HCT116 (cell line): ENCODE data around the gene NEK7. TPM values are rescaled to one million over a fixed set of nuclear protein-coding genes. Genes with fewer than 3 reads are reported as not detected.

Source experiments
- ATAC-seq: fragments of 200-7000 bp; cut with Tn5 transposase; 2 replicates; pipeline ENCODE4 v1.9.1; 2020; ENCODE audit warnings: mild to moderate bottlenecking, moderate library complexity
- BruUV-seq: library from RNA; stranded (reverse); fragments of 400-500 nt; replicated peaks from 2 replicates; lab custom pipeline; 2021; lab: Mats Ljungman, UMichigan
- CTCF ChIA-PET: fragments of 300-600 bp; sonication (Branson Sonifier 250); formaldehyde crosslinking; loops from one replicate; lab custom pipeline; 2021; ENCODE audit warnings: antibody characterized with exemption; lab: Charles Lee
- POLR2A ChIA-PET: fragments of 300-600, 350-600 bp; sonication (Branson Sonifier 250); formaldehyde crosslinking; loops from one replicate; lab custom pipeline; 2021; ENCODE audit warnings: antibody characterized with exemption; lab: Charles Lee
- RAD21 ChIA-PET, 2 experiments: fragments of 300-600 bp; sonication (Branson Sonifier 250); formaldehyde crosslinking; loops; one replicate each; lab custom pipeline; 2023; ENCODE audit warnings: low total read pairs in 2 of 2; ENCODE audit not compliant: uncharacterized antibody in 2 of 2, unreplicated experiment in 2 of 2, low non-redundant PET in 1 of 2; lab: Charles Lee
- DNase-seq: peaks from one replicate; pipeline ENCODE4 v3.0.0-alpha.2; 2010; ENCODE audit warnings: low read depth, low spot score
- H2AFZ ChIP-seq: fragments of 200-600 bp; shearing (Covaris generic), sonication (generic); 2 replicates; pipeline ENCODE4 v1.6.1; 2017; ENCODE audit warnings: low read depth, mixed run types, mixed read lengths, antibody characterized with exemption, low read length; ENCODE audit not compliant: poor library complexity, severe bottlenecking
- H3K27ac ChIP-seq: 2 replicates; pipeline ENCODE4 v1.5.1; 2012; ENCODE audit warnings: low read depth, low read length
- H3K27me3 ChIP-seq: fragments of 200-600 bp; sonication (generic); 2 replicates; pipeline ENCODE4 v1.6.1; 2016; ENCODE audit warnings: mixed run types, low read length, mixed read lengths; ENCODE audit not compliant: insufficient read depth
- H3K36me3 ChIP-seq, 2 experiments: fragments of 200-500 bp in 1 of 2; fragments of 200-600 bp in 1 of 2; sonication (Bioruptor generic) in 1 of 2; sonication (generic) in 1 of 2; 2 replicates each; pipeline versions ENCODE4 v1.5.1 to v1.6.1; 2014 to 2016; ENCODE audit warnings: low read length in 2 of 2, inconsistent platforms in 1 of 2, mixed read lengths in 1 of 2, mixed run types in 1 of 2; ENCODE audit not compliant: insufficient read depth in 2 of 2, control insufficient read depth in 1 of 2
- H3K4me1 ChIP-seq, 2 experiments: fragments of 200-600 bp in 1 of 2; sonication (generic) in 1 of 2; 2 replicates each; pipeline versions ENCODE4 v1.5.1 to v1.6.1; 2012 to 2017; ENCODE audit warnings: low read length in 2 of 2, inconsistent platforms in 1 of 2, mild to moderate bottlenecking in 1 of 2, mixed read lengths in 1 of 2, mixed run types in 1 of 2, moderate library complexity in 1 of 2; ENCODE audit not compliant: insufficient read depth in 2 of 2, control insufficient read depth in 1 of 2
- H3K4me2 ChIP-seq: fragments of 200-600 bp; sonication (generic); 2 replicates; pipeline ENCODE4 v1.6.1; 2017; ENCODE audit warnings: mixed run types, low read length, mixed read lengths
- H3K4me3 ChIP-seq, 2 experiments: fragments of 200-600 bp in 1 of 2; sonication (generic) in 1 of 2; replicated peaks in 1 of 2; 2 replicates each; pipeline ENCODE4 v1.5.1; 2011 to 2016; ENCODE audit warnings: low read length in 2 of 2, control low read depth in 1 of 2, low read depth in 1 of 2, mild to moderate bottlenecking in 1 of 2, mixed read lengths in 1 of 2, mixed run types in 1 of 2
- H3K79me2 ChIP-seq: fragments of 200-600 bp; sonication (generic); 2 replicates; pipeline ENCODE4 v1.6.1; 2017; ENCODE audit warnings: mild to moderate bottlenecking, mixed run types, low read length, moderate library complexity, mixed read lengths; ENCODE audit not compliant: insufficient read depth
- H3K9ac ChIP-seq: fragments of 200-600 bp; sonication (generic); 2 replicates; pipeline ENCODE4 v1.6.1; 2016; ENCODE audit warnings: low read length, mixed read lengths
- H3K9me2 ChIP-seq: fragments of 200-600 bp; sonication (generic), shearing (Covaris generic); 2 replicates; pipeline ENCODE4 v1.6.1; 2017; ENCODE audit warnings: mixed run types, mild to moderate bottlenecking, moderate library complexity; ENCODE audit not compliant: insufficient read depth
- H3K9me3 ChIP-seq, 2 experiments: fragments of 200-500 bp in 1 of 2; fragments of 200-600 bp in 1 of 2; sonication (Bioruptor generic) in 1 of 2; sonication (generic) in 1 of 2; 2 replicates each; pipeline ENCODE4 v1.6.1; 2014 to 2017; ENCODE audit warnings: low read length in 2 of 2, mixed read lengths in 2 of 2, inconsistent platforms in 1 of 2, low read depth in 1 of 2, mild to moderate bottlenecking in 1 of 2, mixed run types in 1 of 2, moderate library complexity in 1 of 2; ENCODE audit not compliant: control insufficient read depth in 1 of 2, insufficient read depth in 1 of 2
- H4K20me1 ChIP-seq: fragments of 200-600 bp; sonication (generic), shearing (Covaris generic); 2 replicates; pipeline ENCODE4 v1.6.1; 2017; ENCODE audit warnings: mixed run types, mild to moderate bottlenecking, moderate library complexity; ENCODE audit not compliant: insufficient read depth
- CBX3 ChIP-seq: IDR thresholded peaks from 2 replicates; pipeline ENCODE4 v1.6.1; 2012; ENCODE audit warnings: low read depth
- ELF1 ChIP-seq: IDR thresholded peaks from 2 replicates; pipeline ENCODE4 v1.6.1; 2012; ENCODE audit warnings: low read depth, borderline replicate concordance
- FOSL1 ChIP-seq: IDR thresholded peaks from 2 replicates; pipeline ENCODE4 v1.6.1; 2012; ENCODE audit warnings: low read depth
- JUND ChIP-seq: IDR thresholded peaks from 2 replicates; pipeline ENCODE4 v1.6.1; 2012
- MAX ChIP-seq: IDR thresholded peaks from 2 replicates; pipeline ENCODE4 v1.6.1; 2012
- POLR2AphosphoS5 ChIP-seq: IDR thresholded peaks from 2 replicates; pipeline ENCODE4 v1.6.1; 2011; ENCODE audit warnings: mild to moderate bottlenecking, low read depth, low read length, moderate library complexity
- TCF7L2 ChIP-seq: IDR thresholded peaks from 2 replicates; pipeline ENCODE4 v1.7.0; 2011; ENCODE audit warnings: borderline replicate concordance, inconsistent platforms; ENCODE audit not compliant: insufficient read depth, insufficient read length; ENCODE audit errors: extremely low read depth
- ZBTB33 ChIP-seq: IDR thresholded peaks from 2 replicates; pipeline ENCODE4 v1.6.1; 2011; ENCODE audit warnings: mild to moderate bottlenecking, low read length, moderate library complexity; ENCODE audit not compliant: insufficient replicate concordance; ENCODE audit errors: extremely low read depth
- ZFX ChIP-seq: fragments of 450-650 bp; IDR thresholded peaks from 2 replicates; pipeline ENCODE4 v1.6.1; 2017
- ZNF274 ChIP-seq: fragments of 200-500 bp; sonication (Bioruptor generic); IDR thresholded peaks from 2 replicates; pipeline ENCODE4 v1.6.1; 2014; ENCODE audit warnings: mild to moderate bottlenecking, low read depth, low read length, inconsistent platforms
- intact Hi-C: fragments of 100-400 bp; cut with micrococcal nuclease; formaldehyde crosslinking; loops from 2 replicates; pipeline ENCODE4 v1.10.0; 2022
- total RNA-seq: library from RNA; stranded (reverse); gene quantifications from one replicate; pipeline ENCODE4 v1.2.1, GENCODE V29; 2021; ENCODE audit not compliant: unreplicated experiment
- TF ChIP-seq, protein P1 (sequence below): IDR thresholded peaks from 2 replicates; pipeline ENCODE4 v1.6.1; 2012

Gene NEK7
- total RNA-seq, 1 experiment from 2014 or later: 33.0 TPM

GRCh38 chr1:198264282-198264681 lies 107.5 kb downstream of the NEK7 start:
- ATAC-seq (no peak), DNase-seq (no peak)
- Histone ChIP-seq H3K9me3 (no peaks in the 10 kb centered on the region), H3K4me1 (no peaks in the 10 kb centered on the region; a peak in 1 of 4 replicates), H3K79me2 (no peaks in the 10 kb centered on the region), H3K4me3 (no peak overlapping the region), H3K27ac (no peak overlapping the region), H4K20me1 (no peaks in the 10 kb centered on the region), H3K9me2 (no peaks in the 10 kb centered on the region), H3K27me3 (no peaks in the 10 kb centered on the region), H2AFZ (no peak overlapping the region), H3K9ac (no peak overlapping the region), H3K4me2 (no peak overlapping the region), H3K36me3 (no peaks in the 10 kb centered on the region)
- ChIA-PET CTCF (no interaction called here), RAD21 (no interaction called here), POLR2A (no interaction called here)
- BruUV-seq: no TSS peak
- TF ChIP-seq TCF7L2: no peak
- no peak for TF ChIP-seq ZFX
- no peak for TF ChIP-seq MAX
- intact Hi-C loops: no loop called here

DNA sequence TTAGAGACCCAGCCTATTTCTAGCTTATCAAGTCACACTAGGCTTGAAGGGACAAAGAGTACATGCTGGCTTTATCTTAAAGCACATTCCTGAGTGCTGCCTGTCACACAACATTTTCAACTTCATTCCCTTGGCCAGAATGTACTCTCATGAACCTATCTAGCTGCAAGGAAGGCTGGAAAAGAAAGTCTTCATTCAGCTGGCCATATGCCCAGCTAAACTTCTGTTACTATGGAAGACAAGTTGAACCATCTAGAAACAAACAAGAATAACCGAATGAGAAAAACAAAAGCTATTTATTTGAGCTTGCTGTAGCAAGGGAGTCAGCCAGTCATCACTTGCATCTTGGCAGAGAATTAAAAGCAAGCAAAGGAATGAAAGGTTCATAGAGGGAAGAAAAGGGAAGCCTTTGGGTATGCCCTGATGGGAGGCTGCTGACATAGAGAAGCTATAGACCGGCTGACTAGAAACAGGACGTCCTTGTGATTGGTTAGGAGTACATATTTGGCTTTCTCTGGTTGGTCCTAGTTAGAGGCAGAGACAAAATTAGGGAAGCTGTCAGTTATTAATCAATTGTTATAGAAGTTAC lies 108.4 kb downstream of the NEK7 start:
- Histone ChIP-seq H3K9ac (no peak overlapping the region), H3K9me2 (no peaks in the 10 kb centered on the region), H3K36me3 (no peaks in the 10 kb centered on the region), H3K27me3 (no peaks in the 10 kb centered on the region), H3K9me3 (no peaks in the 10 kb centered on the region), H3K4me1 (no peaks in the 10 kb centered on the region; a peak in 1 of 4 replicates), H2AFZ (no peak overlapping the region), H4K20me1 (no peaks in the 10 kb centered on the region), H3K4me2 (no peak overlapping the region), H3K79me2 (no peaks in the 10 kb centered on the region), H3K4me3 (no peak overlapping the region), H3K27ac (no peak overlapping the region)
- ChIA-PET RAD21 (no interaction called here), CTCF (no interaction called here), POLR2A (no interaction called here)
- TF ChIP-seq POLR2AphosphoS5 (no peak), FOSL1 (no peak), ZNF274 (no peak), JUND (no peak), ELF1 (no peak), TCF7L2 (no peak), CBX3 (no peak), ZBTB33 (no peak)
- TF ChIP-seq, protein P1, sequence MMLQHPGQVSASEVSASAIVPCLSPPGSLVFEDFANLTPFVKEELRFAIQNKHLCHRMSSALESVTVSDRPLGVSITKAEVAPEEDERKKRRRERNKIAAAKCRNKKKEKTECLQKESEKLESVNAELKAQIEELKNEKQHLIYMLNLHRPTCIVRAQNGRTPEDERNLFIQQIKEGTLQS: no peak
- DNase-seq (no peak), ATAC-seq (no peak)
- intact Hi-C loops: no loop called here
- BruUV-seq: TSS peak; percentile 19
